ENCODE data around the gene ZNF436. TPM values are rescaled to one million over a fixed set of nuclear protein-coding genes. Genes with fewer than 3 reads are reported as not detected.
A peak's percentile ranks its signal among the peaks of the same experiment; 100 is the strongest.

The ZNF436 gene
- total RNA-seq (ENCODE audit: low replicate concordance) = 10.4 and 15.4 TPM in 2 replicates

- peaks cover 25% of the 10 kb centered on the region for H3K9me3 Mint-ChIP-seq
- peak; percentile 67 for DNase-seq (ENCODE audit: low spot score)
- H3K79me2 ChIP-seq (ENCODE audit: low read depth) = peaks cover 20% of the 10 kb centered on the region
- H3F3A ChIP-seq (ENCODE audit: low read depth) = peaks cover 55% of the 10 kb centered on the region
- H3K27me3 Mint-ChIP-seq (ENCODE audit: insufficient read depth, low read depth) = peaks cover 4% of the 10 kb centered on the region
- TF ChIP-seq CTCF (IDR thresholded peaks at IDR 0.05) (no peak), EZH2phosphoT487 (IDR thresholded peaks at IDR 0.05) (no peak), EZH2 (IDR thresholded peaks at IDR 0.05) (no peak)
- H3K4me3 Mint-ChIP-seq = peak within 1 kb of the TSS; percentile 96
- H3K4me3 ChIP-seq = peak within 1 kb of the TSS; percentile 79
- peak within 1 kb of the TSS; percentile 41 for H3K9ac ChIP-seq
- peak within 1 kb of the TSS; percentile 89 for H3K27ac ChIP-seq
- peaks cover 21% of the 10 kb centered on the region for H4K20me1 ChIP-seq (ENCODE audit: low read depth)
- H3K4me1 ChIP-seq = peaks cover 45% of the 10 kb centered on the region
- peaks cover 4% of the 10 kb centered on the region for H3K9me3 ChIP-seq (ENCODE audit: low read depth)
- peaks cover 39% of the 10 kb centered on the region for H3K36me3 Mint-ChIP-seq
- H3K27me3 ChIP-seq = peaks cover 46% of the 10 kb centered on the region
- peaks cover 4% of the 10 kb centered on the region for H3K36me3 ChIP-seq
- H2AFZ ChIP-seq (replicated peaks) = peak within 1 kb of the TSS; percentile 93
- peaks cover 71% of the 10 kb centered on the region for H3K4me1 Mint-ChIP-seq
- H3K27ac Mint-ChIP-seq = peak within 1 kb of the TSS; percentile 99
- peak within 1 kb of the TSS; percentile 93 for H3K4me2 ChIP-seq
Observed at GRCh38 chr1:23369335-23370013, at the start of gene ZNF436. TSS of gene ZNF436 (minus strand) at chr1:23369836. CDS start at chr1:23368005, 1,831 bp downstream.

- no peak overlapping the region for H3K9ac ChIP-seq
- H3K27me3 ChIP-seq = peaks cover 100% of the 10 kb centered on the region
- Mint-ChIP-seq H3K27me3 (ENCODE audit: insufficient read depth, low read depth) (peaks cover 12% of the 10 kb centered on the region), H3K36me3 (no peaks in the 10 kb centered on the region), H3K4me3 (no peak overlapping the region), H3K27ac (no peak overlapping the region), H3K9me3 (no peaks in the 10 kb centered on the region), H3K4me1 (peaks cover 21% of the 10 kb centered on the region)
- H3K27ac ChIP-seq = no peak overlapping the region
- no peaks in the 10 kb centered on the region for H3K36me3 ChIP-seq
- H3K4me3 ChIP-seq = no peak overlapping the region
- TF ChIP-seq CTCF (IDR thresholded peaks at IDR 0.05) (no peak), EZH2 (IDR thresholded peaks at IDR 0.05) (no peak), EZH2phosphoT487 (IDR thresholded peaks at IDR 0.05) (no peak)
- peaks cover 22% of the 10 kb centered on the region for H3F3A ChIP-seq (ENCODE audit: low read depth)
- no peaks in the 10 kb centered on the region for H3K79me2 ChIP-seq (ENCODE audit: low read depth)
- no peak overlapping the region for H2AFZ ChIP-seq (replicated peaks)
- DNase-seq (ENCODE audit: low spot score) = peak; percentile 54
- H3K4me2 ChIP-seq = no peak overlapping the region
- H3K9me3 ChIP-seq (ENCODE audit: low read depth) = no peaks in the 10 kb centered on the region
- H4K20me1 ChIP-seq (ENCODE audit: low read depth) = peaks cover 21% of the 10 kb centered on the region
- peaks cover 22% of the 10 kb centered on the region for H3K4me1 ChIP-seq
Observed at GRCh38 chr1:23419180-23419579, 49.5 kb upstream of the ZNF436 start.

DNA sequence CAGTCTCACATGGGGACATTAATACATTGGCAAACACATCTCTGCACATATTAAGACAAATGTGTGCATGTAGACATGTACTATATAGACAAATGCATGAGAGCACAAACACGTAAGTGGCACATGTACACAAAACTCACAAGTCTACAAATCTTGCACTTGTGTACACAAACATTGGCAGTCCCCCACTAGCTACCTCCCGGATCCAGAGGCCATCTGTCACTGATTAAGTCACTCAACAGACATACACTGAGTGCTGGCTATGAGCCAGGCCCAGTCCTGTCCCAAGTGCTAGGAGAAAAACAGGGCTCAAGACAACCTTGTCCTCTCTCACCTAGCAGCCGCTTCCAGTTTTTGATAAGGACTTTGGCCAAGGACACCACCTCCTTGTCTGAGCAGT is 47.9 kb upstream of the ZNF436 start:
- Histone ChIP-seq H3K27ac (no peak overlapping the region), H3K4me2 (no peak overlapping the region), H2AFZ (replicated peaks) (no peak overlapping the region), H3K79me2 (ENCODE audit: low read depth) (no peaks in the 10 kb centered on the region), H3K36me3 (no peaks in the 10 kb centered on the region), H3K27me3 (peaks cover 99% of the 10 kb centered on the region), H3K4me3 (no peak overlapping the region), H3K9me3 (ENCODE audit: low read depth) (no peaks in the 10 kb centered on the region), H3F3A (ENCODE audit: low read depth) (peaks cover 10% of the 10 kb centered on the region), H3K4me1 (peaks cover 14% of the 10 kb centered on the region), H3K9ac (no peak overlapping the region), H4K20me1 (ENCODE audit: low read depth) (peaks cover 7% of the 10 kb centered on the region)
- H3K27me3 Mint-ChIP-seq (ENCODE audit: insufficient read depth, low read depth) = peaks cover 12% of the 10 kb centered on the region
- no peaks in the 10 kb centered on the region for H3K9me3 Mint-ChIP-seq
- DNase-seq (ENCODE audit: low spot score) = no peak
- H3K27ac Mint-ChIP-seq = no peak overlapping the region
- no peaks in the 10 kb centered on the region for H3K36me3 Mint-ChIP-seq
- no peak for TF ChIP-seq CTCF (IDR thresholded peaks at IDR 0.05)
- TF ChIP-seq EZH2 (IDR thresholded peaks at IDR 0.05) = no peak
- TF ChIP-seq EZH2phosphoT487 (IDR thresholded peaks at IDR 0.05) = no peak
- peaks cover 15% of the 10 kb centered on the region for H3K4me1 Mint-ChIP-seq
- H3K4me3 Mint-ChIP-seq = no peak overlapping the region
